NCI-H1436 (cell line): ENCODE data around the gene LTB4R.
A peak's percentile ranks its signal among the peaks of the same experiment; 100 is the strongest.
"Not testable (repeated sequence)": the region's sequence is repeated elsewhere in the genome, so short reads cannot be mapped to it uniquely, and the experiment has no call there.

Experiments used
- DNase-seq: peaks from one replicate; lab custom pipeline; 2025; lab: John Stamatoyannopoulos, UW

Gene LTB4R

GRCh38 chr14:24323341-24323740, 12.0 kb downstream of the LTB4R start:
- no peak for DNase-seq

- no peak for DNase-seq
Observed at GRCh38 chr14:24324024-24324423, 12.7 kb downstream of the LTB4R start.

GRCh38 chr14:24325041-24325530, 13.8 kb downstream of the LTB4R start:
- no peak for DNase-seq

- no peak for DNase-seq
Observed at GRCh38 chr14:24325963-24326362, 14.7 kb downstream of the LTB4R start.

- DNase-seq, result no peak
Observed at GRCh38 chr14:24327303-24327702, 16.0 kb downstream of the LTB4R start.

- not testable (repeated sequence) for DNase-seq
Observed at GRCh38 chr14:24327914-24328313, 16.6 kb downstream of the LTB4R start.

GRCh38 chr14:24329073-24329663, 17.9 kb downstream of the LTB4R start:
- no peak for DNase-seq

- no peak for DNase-seq
Observed at GRCh38 chr14:24329736-24330135, 18.4 kb downstream of the LTB4R start.

GRCh38 chr14:24330973-24331674, 19.8 kb downstream of the LTB4R start:
- DNase-seq, result no peak

- DNase-seq, result no peak
Observed at GRCh38 chr14:24331731-24332267, 20.5 kb downstream of the LTB4R start.

- DNase-seq, result peak; percentile 77
Observed at GRCh38 chr14:24332268-24332993, 21.1 kb downstream of the LTB4R start.

- DNase-seq, result no peak
Observed at GRCh38 chr14:24334431-24335291, 23.4 kb downstream of the LTB4R start, which contains the start of gene ADCY4. Gene ADCY4, minus strand, starts transcription at chr14:24335071. Its CDS starts 419 bp downstream, at chr14:24334652.

GRCh38 chr14:24335461-24336171, 24.3 kb downstream of the LTB4R start:
- no peak for DNase-seq

- no peak for DNase-seq
Observed at GRCh38 chr14:24337144-24337823, 26.0 kb downstream of the LTB4R start.

- DNase-seq, result no peak
Observed at GRCh38 chr14:24337824-24338175, 26.5 kb downstream of the LTB4R start.

- DNase-seq, result no peak
Observed at GRCh38 chr14:24338843-24339242, 27.5 kb downstream of the LTB4R start.

- no peak for DNase-seq
Observed at GRCh38 chr14:24339284-24340151, 28.2 kb downstream of the LTB4R start, which contains the start of gene RIPK3. Gene RIPK3, minus strand, starts transcription at chr14:24339991. Its CDS starts 165 bp downstream, at chr14:24339826.

GRCh38 chr14:24340606-24341005, 29.3 kb downstream of the LTB4R start:
- no peak for DNase-seq

- no peak for DNase-seq
Observed at GRCh38 chr14:24342889-24343288, 31.6 kb downstream of the LTB4R start.
